Gastroesophageal sphincter (tissue), 4 donors: ENCODE results near the gene PTBP3. TPM values are rescaled to one million over a fixed set of nuclear protein-coding genes. Genes with fewer than 3 reads are reported as not detected.

Source experiments
- ATAC-seq: fragments of 150-250 bp; one replicate; pipeline ENCODE4 v1.9.1; 2016; ENCODE audit warnings: mild to moderate bottlenecking, moderate library complexity
- H3K27ac ChIP-seq, 4 donors: fragments of 200-600 bp; sonication (generic) in 3 of 4; 1 replicate in 3 of 4; 2 replicates in 1 of 4; pipeline ENCODE4 v1.5.1; 2016 to 2019
- H3K27me3 ChIP-seq: fragments of 200-600 bp; sonication (generic); one replicate; pipeline ENCODE4 v1.5.1; 2019
- H3K36me3 ChIP-seq, 2 donors: fragments of 200-600 bp; sonication (generic); one replicate each; pipeline ENCODE4 v1.5.1; 2019; ENCODE audit warnings: control low read depth in 1 of 2
- H3K4me1 ChIP-seq, 3 donors: fragments of 200-600 bp; sonication (generic); 1 replicate in 2 of 3; 2 replicates in 1 of 3; pipeline ENCODE4 v1.5.1; 2016 to 2019; ENCODE audit warnings: control low read depth in 2 of 3
- H3K4me3 ChIP-seq, 2 donors: fragments of 200-600 bp; sonication (generic); one replicate each; pipeline ENCODE4 v1.5.1; 2019; ENCODE audit warnings: mild to moderate bottlenecking in 1 of 2, moderate library complexity in 1 of 2
- H3K9me3 ChIP-seq, 3 donors: fragments of 200-600 bp; sonication (generic); one replicate each; pipeline ENCODE4 v1.5.1; 2017 to 2019; ENCODE audit warnings: control low read depth in 2 of 3
- EP300 ChIP-seq: sonication (generic); formaldehyde crosslinking; IDR thresholded peaks from one replicate; pipeline ENCODE4 v1.6.1; 2017; ENCODE audit warnings: antibody characterized with exemption, mild to moderate bottlenecking
- POLR2A ChIP-seq, 2 donors: fragments of 450-650 bp; IDR thresholded peaks; one replicate each; pipeline ENCODE4 v1.6.1; 2017; ENCODE audit warnings: antibody characterized with exemption in 2 of 2, mild to moderate bottlenecking in 2 of 2, moderate library complexity in 1 of 2
- POLR2AphosphoS5 ChIP-seq: sonication (generic); formaldehyde crosslinking; IDR thresholded peaks from one replicate; pipeline ENCODE4 v1.6.1; 2017; ENCODE audit warnings: antibody characterized with exemption
- WGBS, 2 donors: methylation state at CpG; one replicate each; pipeline ENCODE4 v1.1.5; 2018; ENCODE audit warnings: low coverage in 1 of 2; 5-methylcytosine and 5-hydroxymethylcytosine counted together
- total RNA-seq, 4 donors: library from RNA; depleted of rRNA; stranded (reverse); fragments of >200 nt; gene quantifications; one replicate each; pipeline ENCODE4 v1.1.0, GENCODE V29; 2016
- TF ChIP-seq, protein P1 (sequence below), 4 experiments: fragments of 200-600 bp in 2 of 4; fragments of 450-650 bp in 2 of 4; sonication (generic) in 1 of 4; IDR thresholded peaks; one replicate each; pipeline ENCODE4 v1.5.1; 2017 to 2019; ENCODE audit warnings: antibody characterized with exemption in 4 of 4, mild to moderate bottlenecking in 2 of 4, moderate library complexity in 2 of 4

PTBP3 gene
- total RNA-seq, 4 donors from 2014 or later, result 13.7 to 28.2 (median 24.6) TPM

DNA sequence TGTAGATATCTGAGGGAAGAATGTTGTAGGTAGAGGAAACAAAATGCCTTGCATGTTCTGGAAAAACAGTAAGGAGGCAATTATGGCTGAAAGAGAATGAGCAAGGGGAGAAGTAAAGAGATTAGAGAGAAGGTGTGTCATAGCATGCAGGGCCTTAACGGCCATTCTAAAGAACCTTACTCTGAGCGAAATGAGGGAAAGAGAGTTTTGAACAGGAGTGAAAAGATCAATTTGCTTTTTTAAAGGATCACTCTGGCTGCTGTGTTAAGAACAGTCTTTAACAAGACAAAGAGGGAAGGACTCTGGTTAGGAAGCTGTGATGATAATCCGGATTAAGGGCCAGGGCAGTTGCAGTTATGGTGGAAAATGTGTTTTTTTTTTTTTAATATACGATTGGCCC is 22.6 kb downstream of the PTBP3 start:
- WGBS, 2 donors, result 85 to 89% methylated on average over 4 of the region's 4 CpGs
- H3K36me3 ChIP-seq, result no peaks in the 10 kb centered on the region
- H3K27ac ChIP-seq, result no peak overlapping the region
- TF ChIP-seq, protein P1, sequence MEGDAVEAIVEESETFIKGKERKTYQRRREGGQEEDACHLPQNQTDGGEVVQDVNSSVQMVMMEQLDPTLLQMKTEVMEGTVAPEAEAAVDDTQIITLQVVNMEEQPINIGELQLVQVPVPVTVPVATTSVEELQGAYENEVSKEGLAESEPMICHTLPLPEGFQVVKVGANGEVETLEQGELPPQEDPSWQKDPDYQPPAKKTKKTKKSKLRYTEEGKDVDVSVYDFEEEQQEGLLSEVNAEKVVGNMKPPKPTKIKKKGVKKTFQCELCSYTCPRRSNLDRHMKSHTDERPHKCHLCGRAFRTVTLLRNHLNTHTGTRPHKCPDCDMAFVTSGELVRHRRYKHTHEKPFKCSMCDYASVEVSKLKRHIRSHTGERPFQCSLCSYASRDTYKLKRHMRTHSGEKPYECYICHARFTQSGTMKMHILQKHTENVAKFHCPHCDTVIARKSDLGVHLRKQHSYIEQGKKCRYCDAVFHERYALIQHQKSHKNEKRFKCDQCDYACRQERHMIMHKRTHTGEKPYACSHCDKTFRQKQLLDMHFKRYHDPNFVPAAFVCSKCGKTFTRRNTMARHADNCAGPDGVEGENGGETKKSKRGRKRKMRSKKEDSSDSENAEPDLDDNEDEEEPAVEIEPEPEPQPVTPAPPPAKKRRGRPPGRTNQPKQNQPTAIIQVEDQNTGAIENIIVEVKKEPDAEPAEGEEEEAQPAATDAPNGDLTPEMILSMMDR (IDR thresholded peaks at IDR 0.05), result no peak
- TF ChIP-seq EP300, result no peak
- no peak for TF ChIP-seq POLR2A (IDR thresholded peaks at IDR 0.05)
- TF ChIP-seq POLR2AphosphoS5, result no peak
- H3K4me3 ChIP-seq, result no peak overlapping the region
- H3K27me3 ChIP-seq, result no peaks in the 10 kb centered on the region
- no peak for ATAC-seq
- H3K4me1 ChIP-seq, result peaks cover 3 to 23% (median 5%) of the 10 kb centered on the region in 3 donors
- H3K9me3 ChIP-seq, result no peaks in the 10 kb centered on the region

GRCh38 chr9:112308588-112308987 is 24.8 kb downstream of the PTBP3 start:
- H3K36me3 ChIP-seq, result no peaks in the 10 kb centered on the region
- 59 to 60% methylated on average over 5 of the region's 5 CpGs for WGBS, 2 donors
- H3K4me3 ChIP-seq, result no peak overlapping the region
- no peak overlapping the region for H3K27ac ChIP-seq
- ATAC-seq, result no peak
- H3K27me3 ChIP-seq, result no peaks in the 10 kb centered on the region
- TF ChIP-seq EP300, result no peak
- TF ChIP-seq, protein P1 (IDR thresholded peaks at IDR 0.05), result no peak
- TF ChIP-seq POLR2A (IDR thresholded peaks at IDR 0.05), result no peak
- TF ChIP-seq POLR2AphosphoS5, result no peak
- no peaks in the 10 kb centered on the region for H3K9me3 ChIP-seq
- H3K4me1 ChIP-seq, result peaks cover 3 to 20% (median 5%) of the 10 kb centered on the region in 3 donors

DNA sequence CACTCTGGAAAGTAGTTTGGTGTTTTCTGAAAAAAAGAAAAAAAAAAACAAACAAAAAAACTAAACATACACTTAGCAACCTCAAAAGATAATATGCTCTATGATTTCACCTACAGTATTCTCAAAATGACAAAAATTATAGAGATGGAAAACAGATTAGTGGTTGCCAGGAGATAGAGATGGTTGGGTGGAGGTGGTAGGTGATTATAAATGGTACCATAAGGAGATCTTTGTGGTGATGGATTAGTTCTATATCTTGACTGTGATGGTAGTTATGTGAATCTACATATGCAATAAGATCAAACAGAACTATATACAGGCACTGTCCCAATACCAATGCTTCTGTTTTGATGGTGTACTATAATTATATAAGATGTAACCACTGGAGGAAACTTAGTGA is 32.0 kb downstream of the PTBP3 start:
- TF ChIP-seq POLR2AphosphoS5 (no peak), POLR2A (IDR thresholded peaks at IDR 0.05) (no peak), EP300 (no peak)
- TF ChIP-seq, protein P1 (IDR thresholded peaks at IDR 0.05), result no peak
- Histone ChIP-seq H3K27me3 (no peaks in the 10 kb centered on the region), H3K4me3 (no peak overlapping the region), H3K9me3 (no peaks in the 10 kb centered on the region), H3K36me3 (no peaks in the 10 kb centered on the region), H3K27ac (no peak overlapping the region), H3K4me1 (peaks cover 0 to 15% (median 0%) of the 10 kb centered on the region in 3 donors)
- no peak for ATAC-seq

GRCh38 chr9:112299514-112299913 is 33.9 kb downstream of the PTBP3 start:
- TF ChIP-seq, protein P1 (IDR thresholded peaks at IDR 0.05), result no peak
- TF ChIP-seq POLR2A (IDR thresholded peaks at IDR 0.05), result no peak
- TF ChIP-seq POLR2AphosphoS5, result no peak
- no peak for TF ChIP-seq EP300
- peak; percentile 61 for ATAC-seq
- Histone ChIP-seq H3K9me3 (no peaks in the 10 kb centered on the region), H3K27me3 (no peaks in the 10 kb centered on the region), H3K36me3 (no peaks in the 10 kb centered on the region), H3K27ac (no peak overlapping the region), H3K4me1 (peaks cover 0 to 15% (median 0%) of the 10 kb centered on the region in 3 donors), H3K4me3 (no peak overlapping the region)

- Histone ChIP-seq H3K4me3 (no peak overlapping the region), H3K27ac (no peak overlapping the region), H3K27me3 (no peaks in the 10 kb centered on the region), H3K9me3 (no peaks in the 10 kb centered on the region), H3K4me1 (peaks cover 0 to 15% (median 0%) of the 10 kb centered on the region in 3 donors), H3K36me3 (peaks cover 0 to 14% of the 10 kb centered on the region in 2 donors)
- TF ChIP-seq, protein P1 (IDR thresholded peaks at IDR 0.05), result no peak
- TF ChIP-seq POLR2A (IDR thresholded peaks at IDR 0.05), result no peak
- TF ChIP-seq POLR2AphosphoS5, result no peak
- no peak for TF ChIP-seq EP300
- ATAC-seq, result no peak
- WGBS, 2 donors, result 97 to 100% methylated on average over 8 to 9 of the region's 9 CpGs
Observed at GRCh38 chr9:112296929-112297328, 36.5 kb downstream of the PTBP3 start.
